Stimulated activated CD4-positive, alpha-beta T cell treated with anti-CD3 and anti-CD28 coated beads, Interleukin-15, amount 100 ng/mL, for 1 hour (primary cell): ENCODE results near the gene OTOF.

Experiments
- DNase-seq, 2 donors: peaks; one replicate each; pipeline ENCODE4 v3.0.0-alpha.2; 2020; ENCODE audit warnings: low read depth in 1 of 2, low spot score in 1 of 2

Gene OTOF

DNA sequence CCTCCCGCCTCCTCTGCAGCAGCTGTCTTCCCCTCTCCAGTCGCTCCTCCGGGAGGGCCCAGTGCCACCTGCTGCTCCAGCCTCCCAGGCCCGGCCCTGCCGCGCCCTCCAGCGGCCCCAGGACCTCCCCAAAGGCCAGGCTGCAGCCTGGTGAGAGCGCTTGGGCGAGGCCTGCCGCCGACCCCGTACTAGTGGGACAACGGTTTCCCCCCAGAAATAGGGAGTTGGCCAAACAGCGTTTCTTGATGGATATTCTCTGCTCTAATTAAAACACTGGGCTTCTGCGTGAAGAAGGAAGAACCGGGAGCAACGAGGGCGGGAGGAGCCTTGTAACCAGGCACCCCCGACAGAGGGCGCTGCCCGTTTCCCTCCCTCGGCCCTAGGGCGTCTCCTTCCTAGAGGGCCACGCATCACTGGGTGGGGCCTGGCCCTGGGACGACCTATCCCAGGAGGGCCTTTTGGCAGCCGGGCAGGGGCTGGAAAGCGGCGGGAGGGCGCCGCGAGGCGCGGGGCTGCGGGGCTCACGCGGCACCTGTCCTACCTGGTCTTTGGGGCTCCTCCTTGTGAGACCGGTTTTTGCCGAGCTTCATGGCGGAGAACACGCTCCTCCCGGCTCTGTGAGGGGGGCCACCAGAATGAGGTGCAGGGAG lies 25.4 kb upstream of the OTOF start:
- peak; percentile 56 to 76 for DNase-seq

DNA sequence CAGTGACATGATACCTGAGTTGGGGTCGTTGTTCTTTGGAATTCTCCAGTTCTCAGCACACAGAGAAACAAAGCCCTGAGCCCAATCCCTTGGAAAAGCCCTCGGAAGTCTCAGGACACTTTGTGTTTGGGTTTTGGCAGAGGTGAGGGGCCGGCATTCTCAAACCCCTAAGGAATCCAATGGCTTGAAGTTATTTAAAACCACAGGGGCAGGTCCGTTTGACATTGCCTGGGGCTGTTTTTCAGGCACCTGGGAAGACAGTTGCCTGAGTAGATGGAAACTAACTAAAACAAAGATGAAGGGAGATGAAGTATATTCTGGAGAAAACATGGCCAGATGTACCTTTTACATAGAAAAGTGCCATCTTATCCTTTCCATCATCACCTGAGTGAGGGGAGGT lies 22.5 kb upstream of the OTOF start:
- no peak for DNase-seq

DNA sequence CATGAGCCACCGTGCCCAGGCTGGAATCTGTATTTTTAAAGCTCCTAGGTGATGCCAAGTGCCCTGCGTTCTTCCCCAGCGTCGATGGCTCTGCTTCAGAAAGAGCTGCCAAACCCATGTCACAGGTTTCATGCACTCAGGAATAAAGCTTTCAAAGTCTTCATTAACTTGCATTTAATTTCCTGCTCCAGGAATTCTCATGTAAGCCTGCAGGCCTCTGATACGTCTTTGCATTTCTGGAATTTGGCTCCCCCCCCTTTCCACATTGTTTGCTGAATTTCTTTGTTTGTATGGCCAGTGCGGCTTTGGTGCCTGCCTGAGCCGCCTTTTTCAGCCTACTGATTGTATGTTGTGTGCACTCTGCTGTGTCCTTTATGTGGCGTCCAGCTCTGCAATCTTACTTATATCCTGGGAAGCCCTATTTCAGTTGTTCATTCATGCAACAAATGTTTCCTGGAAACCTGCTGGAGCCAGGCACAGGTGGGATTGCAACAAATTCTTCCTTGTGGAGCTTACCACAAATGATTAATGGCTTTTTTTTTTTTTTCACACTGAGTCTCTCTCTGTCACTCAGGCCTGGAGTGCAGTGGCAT lies 17.9 kb upstream of the OTOF start:
- no peak for DNase-seq

- no peak for DNase-seq
These were observed 17.0 kb upstream of the OTOF start for GRCh38 chr2:26494891-26495290.

- no peak for DNase-seq
These were observed 16.3 kb upstream of the OTOF start for GRCh38 chr2:26494199-26494598.

DNA sequence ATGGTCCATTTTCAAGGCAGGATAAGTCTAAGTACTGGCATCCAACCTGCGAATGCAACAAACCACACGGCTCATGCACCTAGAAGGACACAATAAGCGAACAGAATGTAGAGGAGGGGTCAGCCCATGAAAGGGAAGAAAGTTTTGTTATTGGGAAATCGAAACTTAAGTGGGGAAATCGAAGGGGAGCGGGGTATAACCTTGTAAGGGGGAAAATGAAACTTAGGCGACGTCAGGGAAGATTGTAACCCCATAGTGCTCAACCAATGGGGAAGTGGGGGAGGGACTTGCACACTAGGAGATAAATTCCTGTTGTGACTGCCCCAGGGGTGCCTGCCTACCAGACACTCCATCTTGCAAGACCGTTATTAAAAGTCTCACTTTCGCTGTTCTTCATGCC lies 15.6 kb upstream of the OTOF start:
- DNase-seq = no peak

DNA sequence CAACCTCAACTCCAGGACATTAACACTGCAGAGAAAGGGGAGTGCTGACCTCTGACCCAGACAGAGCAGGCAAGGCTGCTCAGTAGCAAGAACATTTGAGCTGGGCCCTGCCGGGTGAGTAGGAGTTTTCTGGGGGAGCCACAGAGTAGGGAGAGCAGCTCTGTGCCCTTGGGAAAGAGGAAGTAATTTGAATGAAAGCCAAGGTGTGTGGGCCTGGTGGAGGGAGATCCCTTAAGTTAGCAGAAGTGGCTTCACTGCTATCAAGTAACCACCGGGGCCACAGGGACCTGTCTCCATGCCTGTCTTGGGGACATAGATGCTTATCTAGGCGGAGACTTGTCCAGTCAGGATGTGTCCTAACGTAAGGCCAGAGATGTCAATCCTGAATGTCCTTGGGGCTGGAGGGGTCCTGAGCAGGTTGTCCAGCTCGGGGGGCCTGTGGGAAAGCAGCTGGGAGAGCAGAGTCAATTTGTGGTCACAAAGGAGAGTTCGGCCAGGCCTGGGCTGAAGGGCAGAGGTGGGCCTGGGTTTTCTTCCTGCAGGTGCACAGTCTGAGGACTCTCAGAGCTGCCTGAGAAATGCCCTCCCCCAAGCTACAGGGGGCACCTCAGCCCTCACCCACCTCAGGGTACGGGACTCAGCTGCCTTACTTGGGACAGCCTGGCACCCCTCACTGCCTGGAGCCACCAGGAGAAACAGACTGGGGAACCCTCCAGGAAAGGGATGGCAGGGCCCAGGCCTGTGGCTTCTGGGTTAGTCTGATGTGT lies 15.0 kb upstream of the OTOF start:
- no peak for DNase-seq

- DNase-seq = no peak
These were observed 13.7 kb upstream of the OTOF start for GRCh38 chr2:26491563-26492167.

DNA sequence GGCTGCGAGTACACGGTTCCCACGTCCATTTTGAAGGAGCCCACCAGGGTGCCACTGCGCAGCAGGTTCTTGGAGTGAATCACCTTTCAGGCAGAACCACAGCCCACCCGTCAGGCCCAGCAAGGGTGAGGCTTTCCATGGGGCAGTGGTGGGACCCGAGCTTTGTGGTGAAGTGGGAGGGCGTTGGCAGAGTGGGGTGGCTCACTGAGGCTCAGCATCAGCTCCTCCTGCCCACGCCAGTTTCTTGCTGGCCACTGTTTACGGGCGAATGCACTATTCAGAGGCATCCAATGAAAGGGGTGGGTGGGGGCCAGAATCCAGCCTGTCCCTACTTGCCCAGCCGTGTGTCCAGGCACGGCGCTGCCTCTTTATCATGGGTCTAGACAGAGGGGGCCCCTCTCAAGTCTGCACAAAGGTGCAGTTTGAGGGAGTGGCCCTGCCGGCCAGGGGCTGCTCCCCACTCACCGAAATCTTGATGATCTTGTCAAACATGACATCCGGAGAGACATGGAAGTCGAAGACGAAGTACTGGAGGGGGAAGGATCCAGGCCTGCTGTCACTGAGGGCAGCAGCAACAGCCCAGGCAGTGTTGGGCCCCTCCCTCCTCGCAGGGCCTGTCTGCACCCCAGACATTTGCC lies 11.4 kb upstream of the OTOF start:
- no peak for DNase-seq

DNA sequence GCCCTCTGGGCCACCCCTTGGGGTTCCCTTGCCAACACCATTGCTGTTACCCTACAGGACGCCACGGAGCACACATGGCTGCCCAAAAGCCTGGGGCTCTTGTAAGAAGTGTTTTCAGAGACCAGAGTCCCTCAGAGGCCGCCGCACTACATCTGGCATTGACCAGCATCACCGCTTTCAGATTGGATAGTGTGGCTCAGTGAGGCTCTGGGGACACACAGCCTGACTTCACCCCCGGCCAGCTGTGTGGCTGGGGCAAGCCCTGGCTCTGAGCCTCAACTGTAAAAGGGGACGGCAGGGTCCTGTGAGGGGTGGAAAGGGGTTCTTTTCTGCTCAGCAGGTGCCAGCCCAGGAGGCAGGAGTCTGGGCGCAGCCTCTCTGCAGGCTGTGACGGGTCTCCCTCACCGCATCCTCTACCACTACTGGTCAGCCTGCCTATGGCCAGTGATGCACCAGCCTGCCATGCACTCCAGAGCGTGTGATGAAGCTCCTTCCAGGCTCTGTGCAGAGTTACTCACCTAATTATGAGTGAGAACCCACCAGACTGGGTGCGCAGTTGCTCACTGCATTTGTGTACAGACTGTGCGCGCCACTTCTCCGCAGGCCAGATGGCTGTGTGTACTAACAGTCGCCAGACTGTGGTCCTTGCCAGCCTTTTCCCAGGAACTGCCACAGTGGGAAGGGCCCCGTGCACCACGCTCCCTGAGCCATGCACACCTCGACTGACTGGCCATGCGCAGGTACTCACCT lies 10.7 kb upstream of the OTOF start:
- no peak for DNase-seq

DNA sequence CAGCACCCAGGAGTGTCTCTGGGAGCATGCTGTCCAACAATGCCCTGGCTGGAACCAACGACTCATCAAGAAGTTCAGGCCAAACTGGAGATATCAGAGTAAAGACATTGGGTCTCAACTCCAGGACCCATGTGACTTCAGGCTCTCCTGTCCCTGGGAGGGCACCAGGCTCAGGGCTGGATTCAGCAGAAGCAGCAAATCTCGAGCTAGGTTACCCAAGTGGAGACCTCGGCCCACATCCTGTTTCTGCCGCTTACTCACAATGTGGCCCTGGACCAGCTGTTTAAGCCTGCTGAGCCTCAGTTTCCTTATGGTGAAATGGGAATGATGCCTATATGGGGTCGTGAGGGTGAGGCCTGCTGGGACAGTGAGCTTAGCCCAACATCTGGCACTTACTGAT lies 9.3 kb upstream of the OTOF start:
- no peak for DNase-seq

DNA sequence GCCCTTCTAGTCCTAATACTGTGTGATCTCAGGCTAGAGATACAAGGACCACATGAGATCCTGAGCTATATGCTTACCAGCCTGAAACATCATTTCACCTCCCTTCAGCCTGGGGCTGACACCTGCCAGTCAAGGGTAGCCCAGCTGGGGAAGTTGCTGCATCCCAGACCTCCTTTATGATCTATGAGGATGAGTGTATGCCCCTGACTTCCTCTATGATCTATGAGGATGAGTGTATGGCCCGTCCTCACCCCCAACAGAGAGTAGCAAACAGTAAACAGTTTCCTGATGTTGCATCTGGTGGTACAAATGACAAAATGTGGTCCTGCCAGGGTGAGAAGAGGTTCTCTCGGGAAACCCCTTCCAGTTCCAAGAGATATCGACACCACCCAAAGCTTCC lies 8.9 kb upstream of the OTOF start:
- DNase-seq = no peak

DNA sequence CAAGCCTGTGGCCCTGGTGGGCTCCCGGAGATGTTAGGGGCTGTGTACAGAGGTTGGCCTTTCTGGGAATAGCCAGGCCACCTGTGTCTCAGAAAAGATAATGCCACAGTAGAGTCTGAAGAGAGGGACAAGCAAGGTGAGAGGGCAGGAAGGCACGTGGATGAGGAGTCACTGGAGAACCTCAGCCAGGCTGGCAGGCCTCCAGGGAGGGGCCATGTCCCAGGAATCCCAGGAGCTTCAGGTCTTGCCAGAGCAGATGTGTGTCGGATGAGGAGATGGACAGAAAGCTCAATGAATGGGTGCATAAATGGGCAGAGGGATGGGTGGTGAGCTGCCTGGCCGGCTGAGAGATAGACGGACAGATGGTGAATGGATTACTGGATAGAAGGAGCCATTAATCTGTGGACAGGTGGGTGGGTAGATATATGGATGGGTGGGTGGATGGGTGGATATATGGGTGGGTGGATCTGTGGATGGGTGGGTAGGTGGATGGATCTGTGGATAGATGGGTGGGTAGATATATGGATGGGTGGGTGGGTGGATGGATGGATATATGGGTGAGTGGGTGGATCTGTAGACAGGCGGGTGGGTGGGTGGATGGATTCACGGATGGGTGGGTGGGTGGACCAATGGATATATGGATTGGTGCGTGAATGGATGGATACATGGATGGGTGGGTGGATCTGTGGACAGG lies 7.9 kb upstream of the OTOF start:
- no peak for DNase-seq

GRCh38 chr2:26485099-26485498 lies 7.2 kb upstream of the OTOF start:
- no peak for DNase-seq

DNA sequence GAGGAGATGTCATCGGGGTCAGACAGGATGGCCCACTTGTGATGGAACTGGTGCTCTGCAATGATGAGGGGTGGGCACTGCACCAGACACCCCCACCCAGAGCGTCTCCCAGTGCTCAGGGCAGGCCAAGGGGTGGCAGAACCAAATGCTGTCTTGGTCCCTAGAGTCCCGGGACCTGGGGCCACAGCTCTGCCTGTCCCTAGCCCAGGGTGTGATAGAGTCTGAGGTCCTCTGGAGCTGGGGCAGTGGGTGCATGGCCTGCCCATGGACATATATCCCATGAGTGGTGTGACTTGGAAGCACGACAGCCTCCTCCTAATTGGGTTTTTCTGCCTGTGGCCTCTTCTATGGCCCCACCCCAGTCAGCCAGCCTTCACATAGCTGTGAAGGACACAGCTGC lies 6.7 kb upstream of the OTOF start:
- no peak for DNase-seq

DNA sequence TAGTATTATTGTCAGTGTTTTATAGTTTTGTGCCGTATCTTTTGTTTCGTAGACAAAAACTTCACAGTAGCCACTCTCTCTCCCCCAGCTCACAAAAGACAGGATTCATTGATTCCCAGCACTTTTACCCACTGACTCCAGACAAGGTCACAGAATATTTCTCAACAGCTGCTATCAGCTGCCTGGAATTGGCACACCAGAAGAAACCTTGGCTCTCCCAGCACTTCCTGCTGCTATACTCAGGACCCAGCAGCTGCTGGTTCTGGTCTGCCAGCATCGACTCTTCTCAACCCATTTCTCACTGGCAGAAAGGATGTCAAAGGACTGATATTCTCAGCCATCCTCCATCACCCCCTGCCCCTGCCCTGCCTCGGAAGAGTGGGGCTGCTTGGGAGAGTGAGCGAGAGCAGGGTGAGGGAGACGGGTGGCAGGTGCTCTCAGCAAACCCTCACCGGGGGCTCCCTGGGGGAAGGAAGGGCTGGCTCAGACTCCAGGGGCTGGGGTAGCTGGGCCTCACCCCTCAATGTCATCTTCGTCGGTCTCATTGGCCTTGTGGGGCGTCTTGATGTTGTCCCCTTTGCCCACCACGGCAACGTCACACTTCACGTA lies 6.1 kb upstream of the OTOF start:
- no peak for DNase-seq

- no peak for DNase-seq
These were observed 5.6 kb upstream of the OTOF start for GRCh38 chr2:26483516-26483915.

- no peak for DNase-seq
These were observed 5.1 kb upstream of the OTOF start for GRCh38 chr2:26483027-26483326.

- DNase-seq = no peak
These were observed 4.5 kb upstream of the OTOF start for GRCh38 chr2:26482211-26483026.
